DOHH2 (cell line): ENCODE data around the gene TRMT11.

Experiments used
- H3F3A ChIP-seq: fragments of 200-600 bp; sonication (generic), shearing (Covaris generic); 2 replicates; pipeline ENCODE4 v1.6.0; 2016; ENCODE audit warnings: antibody characterized with exemption, mild to moderate bottlenecking; ENCODE audit not compliant: control insufficient read depth, insufficient read depth
- H3K27ac ChIP-seq: fragments of 200-600 bp; sonication (generic); 2 replicates; pipeline ENCODE4 v1.5.1; 2014; ENCODE audit warnings: low read depth, mild to moderate bottlenecking, low read length, moderate library complexity
- H3K27me3 ChIP-seq: fragments of 200-600 bp; sonication (generic); 2 replicates; pipeline ENCODE4 v1.6.1; 2014; ENCODE audit warnings: mild to moderate bottlenecking, low read length, mixed read lengths; ENCODE audit not compliant: control insufficient read depth
- H3K36me3 ChIP-seq: fragments of 200-600 bp; sonication (generic); 2 replicates; pipeline ENCODE4 v1.6.1; 2014; ENCODE audit warnings: mild to moderate bottlenecking, low read length, moderate library complexity, mixed read lengths; ENCODE audit not compliant: control insufficient read depth
- H3K4me1 ChIP-seq: fragments of 200-600 bp; sonication (generic); 2 replicates; pipeline ENCODE4 v1.6.1; 2014; ENCODE audit warnings: mild to moderate bottlenecking, low read length, mixed read lengths; ENCODE audit not compliant: control insufficient read depth
- H3K4me2 ChIP-seq: fragments of 200-600 bp; sonication (generic); 2 replicates; pipeline ENCODE4 v1.6.0; 2014; ENCODE audit warnings: mild to moderate bottlenecking, low read length, moderate library complexity
- H3K4me3 ChIP-seq: fragments of 200-600 bp; sonication (generic); 2 replicates; pipeline ENCODE4 v1.5.1; 2014; ENCODE audit warnings: mild to moderate bottlenecking, low read length, mixed read lengths
- H3K79me2 ChIP-seq: fragments of 200-600 bp; sonication (generic); 2 replicates; pipeline ENCODE4 v1.6.1; 2014; ENCODE audit warnings: mild to moderate bottlenecking, low read length, mixed read lengths; ENCODE audit not compliant: control insufficient read depth
- H3K9me2 ChIP-seq: fragments of 200-600 bp; sonication (generic); replicated peaks from 2 replicates; pipeline ENCODE4 v1.6.1; 2014; ENCODE audit warnings: mild to moderate bottlenecking, low read length, mixed read lengths; ENCODE audit not compliant: control insufficient read depth
- H3K9me3 ChIP-seq: fragments of 200-600 bp; sonication (generic); 2 replicates; pipeline ENCODE4 v1.6.1; 2014; ENCODE audit warnings: antibody characterized with exemption, low read length, mixed read lengths; ENCODE audit not compliant: control insufficient read depth, insufficient read depth
- H4K20me1 ChIP-seq: fragments of 200-600 bp; sonication (generic); 2 replicates; pipeline ENCODE4 v1.6.0; 2014; ENCODE audit warnings: low read depth, mild to moderate bottlenecking, antibody characterized with exemption, low read length, moderate library complexity; ENCODE audit not compliant: control insufficient read depth, insufficient read depth
- CTCF ChIP-seq: fragments of 200-600 bp; sonication (generic); IDR thresholded peaks from one replicate; pipeline ENCODE4 v1.5.1; 2014; ENCODE audit warnings: antibody characterized with exemption, mild to moderate bottlenecking, low read depth, low read length; ENCODE audit not compliant: poor library complexity, severe bottlenecking
- EZH2phosphoT487 ChIP-seq: fragments of 200-600 bp; sonication (generic); IDR thresholded peaks from 2 replicates; pipeline ENCODE4 v1.6.1; 2017; ENCODE audit warnings: borderline replicate concordance, mild to moderate bottlenecking, antibody characterized with exemption, low read length, moderate library complexity, mixed read lengths

TRMT11 gene

GRCh38 chr6:125974214-125974866 is 12.0 kb upstream of the TRMT11 start:
- Histone ChIP-seq H3K4me3 (peak overlapping the region; percentile 25; the same call in 1 of the 2 replicates), H3K4me1 (peaks cover 33% of the 10 kb centered on the region), H4K20me1 (no peaks in the 10 kb centered on the region), H3K4me2 (peak overlapping the region; percentile 56), H3F3A (peaks cover 11% of the 10 kb centered on the region), H3K79me2 (peaks cover 28% of the 10 kb centered on the region), H3K27ac (no peak overlapping the region), H3K9me2 (no peaks in the 10 kb centered on the region), H3K9me3 (no peaks in the 10 kb centered on the region), H3K36me3 (peaks cover 47% of the 10 kb centered on the region), H3K27me3 (no peaks in the 10 kb centered on the region)
- no peak for TF ChIP-seq EZH2phosphoT487
- TF ChIP-seq CTCF, result peak; percentile 69

- no peaks in the 10 kb centered on the region; the same call in 1 of the 2 replicates for H3F3A ChIP-seq
- H3K27me3 ChIP-seq, result no peaks in the 10 kb centered on the region
- no peak overlapping the region for H3K27ac ChIP-seq
- H3K36me3 ChIP-seq, result peaks cover 26% of the 10 kb centered on the region
- H3K4me2 ChIP-seq, result no peak overlapping the region
- no peak for TF ChIP-seq CTCF
- TF ChIP-seq EZH2phosphoT487, result no peak
- no peaks in the 10 kb centered on the region for H3K9me3 ChIP-seq
- peaks cover 7% of the 10 kb centered on the region for H3K4me1 ChIP-seq
- no peak overlapping the region for H3K4me3 ChIP-seq
- no peaks in the 10 kb centered on the region for H3K9me2 ChIP-seq
- H4K20me1 ChIP-seq, result no peaks in the 10 kb centered on the region
- H3K79me2 ChIP-seq, result no peaks in the 10 kb centered on the region
Observed at GRCh38 chr6:125979101-125979500, 7.2 kb upstream of the TRMT11 start.

- Histone ChIP-seq H3K4me3 (no peak overlapping the region), H4K20me1 (no peaks in the 10 kb centered on the region), H3K36me3 (peaks cover 15% of the 10 kb centered on the region; the same call in 1 of the 2 replicates), H3K27ac (no peak overlapping the region), H3K79me2 (peaks cover 16% of the 10 kb centered on the region), H3K4me2 (no peak overlapping the region), H3K27me3 (no peaks in the 10 kb centered on the region), H3F3A (no peaks in the 10 kb centered on the region; the same call in 1 of the 2 replicates), H3K4me1 (peaks cover 12% of the 10 kb centered on the region), H3K9me2 (no peaks in the 10 kb centered on the region), H3K9me3 (no peaks in the 10 kb centered on the region)
- TF ChIP-seq CTCF (no peak), EZH2phosphoT487 (no peak)
Observed at GRCh38 chr6:125981571-125982185, 4.7 kb upstream of the TRMT11 start.
